ENCODE results near the gene RGS6. TPM values are rescaled to one million over a fixed set of nuclear protein-coding genes. Genes with fewer than 3 reads are reported as not detected.

Gene RGS6
- total RNA-seq, 2 donors from 2014 or later: 3.2 TPM; not detected in 1

- no peaks in the 10 kb centered on the region for H3K36me3 ChIP-seq
- no peaks in the 10 kb centered on the region for H3K4me1 ChIP-seq (replicated peaks)
- intact Hi-C loops (cut with DNase I): no loop called here
- no peaks in the 10 kb centered on the region for H3K9me3 ChIP-seq
- no peak overlapping the region for H3K27ac ChIP-seq
- WGBS: 59% methylated on average over 17 of the region's 17 CpGs
- TF ChIP-seq, protein P1, sequence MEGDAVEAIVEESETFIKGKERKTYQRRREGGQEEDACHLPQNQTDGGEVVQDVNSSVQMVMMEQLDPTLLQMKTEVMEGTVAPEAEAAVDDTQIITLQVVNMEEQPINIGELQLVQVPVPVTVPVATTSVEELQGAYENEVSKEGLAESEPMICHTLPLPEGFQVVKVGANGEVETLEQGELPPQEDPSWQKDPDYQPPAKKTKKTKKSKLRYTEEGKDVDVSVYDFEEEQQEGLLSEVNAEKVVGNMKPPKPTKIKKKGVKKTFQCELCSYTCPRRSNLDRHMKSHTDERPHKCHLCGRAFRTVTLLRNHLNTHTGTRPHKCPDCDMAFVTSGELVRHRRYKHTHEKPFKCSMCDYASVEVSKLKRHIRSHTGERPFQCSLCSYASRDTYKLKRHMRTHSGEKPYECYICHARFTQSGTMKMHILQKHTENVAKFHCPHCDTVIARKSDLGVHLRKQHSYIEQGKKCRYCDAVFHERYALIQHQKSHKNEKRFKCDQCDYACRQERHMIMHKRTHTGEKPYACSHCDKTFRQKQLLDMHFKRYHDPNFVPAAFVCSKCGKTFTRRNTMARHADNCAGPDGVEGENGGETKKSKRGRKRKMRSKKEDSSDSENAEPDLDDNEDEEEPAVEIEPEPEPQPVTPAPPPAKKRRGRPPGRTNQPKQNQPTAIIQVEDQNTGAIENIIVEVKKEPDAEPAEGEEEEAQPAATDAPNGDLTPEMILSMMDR (IDR thresholded peaks at IDR 0.05): no peak
- no peak for TF ChIP-seq POLR2AphosphoS5 (IDR thresholded peaks at IDR 0.05)
- no peak for TF ChIP-seq POLR2A (IDR thresholded peaks at IDR 0.05)
- H3K27me3 ChIP-seq (replicated peaks; ENCODE audit: insufficient read depth): no peaks in the 10 kb centered on the region
- H3K4me3 ChIP-seq: no peak overlapping the region
- no peak for DNase-seq (ENCODE audit: low spot score)
These were observed 519.1 kb downstream of the RGS6 start for GRCh38 chr14:72451054-72451972.

- no peaks in the 10 kb centered on the region for H3K27me3 ChIP-seq (replicated peaks; ENCODE audit: insufficient read depth)
- TF ChIP-seq POLR2AphosphoS5 (IDR thresholded peaks at IDR 0.05) (no peak), POLR2A (IDR thresholded peaks at IDR 0.05) (no peak)
- TF ChIP-seq, protein P1 (IDR thresholded peaks at IDR 0.05): no peak
- H3K4me1 ChIP-seq (replicated peaks): no peaks in the 10 kb centered on the region
- intact Hi-C loops (cut with DNase I): no loop called here
- no peak overlapping the region for H3K4me3 ChIP-seq
- no peak for DNase-seq (ENCODE audit: low spot score)
- no peak overlapping the region for H3K27ac ChIP-seq
- H3K9me3 ChIP-seq: no peaks in the 10 kb centered on the region
- 89% methylated on average over 5 of the region's 5 CpGs for WGBS
- H3K36me3 ChIP-seq: no peaks in the 10 kb centered on the region
These were observed 520.5 kb downstream of the RGS6 start for GRCh38 chr14:72452774-72453173.

GRCh38 chr14:72454388-72455160 is 522.3 kb downstream of the RGS6 start:
- Histone ChIP-seq H3K9me3 (no peaks in the 10 kb centered on the region), H3K27me3 (replicated peaks; ENCODE audit: insufficient read depth) (no peaks in the 10 kb centered on the region), H3K4me3 (no peak overlapping the region), H3K36me3 (no peaks in the 10 kb centered on the region), H3K4me1 (replicated peaks) (no peaks in the 10 kb centered on the region), H3K27ac (no peak overlapping the region)
- WGBS: 49% methylated on average over 3 of the region's 3 CpGs
- intact Hi-C loops (cut with DNase I): no loop called here
- no peak for DNase-seq (ENCODE audit: low spot score)
- TF ChIP-seq POLR2A (IDR thresholded peaks at IDR 0.05) (no peak), POLR2AphosphoS5 (IDR thresholded peaks at IDR 0.05) (no peak)
- TF ChIP-seq, protein P1 (IDR thresholded peaks at IDR 0.05): no peak

- 92% methylated on average over 4 of the region's 4 CpGs for WGBS
- H3K36me3 ChIP-seq: no peaks in the 10 kb centered on the region
These were observed 525.4 kb downstream of the RGS6 start for GRCh38 chr14:72457641-72458040.

More at GRCh38 chr14:72457641-72458040, 525.4 kb downstream of the RGS6 start:
- Histone ChIP-seq H3K27me3 (replicated peaks; ENCODE audit: insufficient read depth) (no peaks in the 10 kb centered on the region), H3K27ac (no peak overlapping the region), H3K4me1 (replicated peaks) (no peaks in the 10 kb centered on the region), H3K4me3 (no peak overlapping the region), H3K9me3 (no peaks in the 10 kb centered on the region)
- TF ChIP-seq, protein P1 (IDR thresholded peaks at IDR 0.05): no peak
- TF ChIP-seq POLR2AphosphoS5 (IDR thresholded peaks at IDR 0.05) (no peak), POLR2A (IDR thresholded peaks at IDR 0.05) (no peak)
- DNase-seq (ENCODE audit: low spot score): no peak
- intact Hi-C loops (cut with DNase I): no loop called here
